Ecto neural progenitor cell (in vitro differentiated cells): ENCODE measurements around the gene LPAR3.

Source experiments
- DNase-seq: peaks from one replicate; pipeline ENCODE4 v3.0.0-alpha.2; 2018; ENCODE audit warnings: low spot score

The LPAR3 gene

DNA sequence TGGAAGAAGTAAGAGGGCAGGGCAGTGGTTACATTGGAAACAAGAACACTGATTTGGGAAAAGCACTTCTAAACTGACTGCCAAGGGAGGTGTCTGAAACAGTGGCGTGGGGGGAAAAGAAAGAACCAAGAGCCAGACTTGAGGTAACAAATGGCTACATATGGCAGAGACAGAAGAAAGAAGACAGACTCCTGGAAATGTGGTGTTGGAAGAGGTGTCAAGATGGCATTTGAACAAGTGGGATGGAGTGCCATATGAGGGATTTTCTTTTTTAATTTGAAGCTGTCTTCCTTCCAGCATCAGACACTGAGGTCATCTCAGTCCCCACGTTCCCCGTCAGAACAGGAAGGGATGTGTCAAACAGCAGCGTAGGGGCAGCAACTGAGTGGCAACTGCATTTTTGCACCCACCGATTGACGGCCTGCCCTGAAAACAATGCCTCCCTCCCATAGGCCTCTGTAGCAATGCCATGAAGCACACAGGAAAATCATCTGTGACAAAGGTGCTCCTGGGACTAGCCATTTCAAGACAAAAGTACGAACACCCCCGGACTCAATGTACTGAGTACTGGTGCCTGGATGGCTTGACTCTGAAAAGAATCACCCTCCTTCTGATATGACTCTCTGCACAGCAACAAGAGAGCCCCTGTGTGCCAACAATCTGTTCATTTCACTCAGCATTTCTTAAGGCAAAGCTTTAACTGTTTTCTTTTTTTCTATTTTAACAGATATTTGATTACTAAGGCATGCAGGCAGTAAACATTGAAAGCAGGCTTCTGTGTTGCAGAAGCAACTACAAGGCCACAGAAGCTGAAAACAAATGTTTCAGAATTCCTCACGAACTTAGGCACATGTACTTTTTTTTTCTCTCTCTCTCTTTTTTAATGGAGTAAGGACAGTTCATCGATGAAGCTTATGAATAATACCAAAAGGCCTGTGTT lies 37.0 kb downstream of the LPAR3 start:
- no peak for DNase-seq

DNA sequence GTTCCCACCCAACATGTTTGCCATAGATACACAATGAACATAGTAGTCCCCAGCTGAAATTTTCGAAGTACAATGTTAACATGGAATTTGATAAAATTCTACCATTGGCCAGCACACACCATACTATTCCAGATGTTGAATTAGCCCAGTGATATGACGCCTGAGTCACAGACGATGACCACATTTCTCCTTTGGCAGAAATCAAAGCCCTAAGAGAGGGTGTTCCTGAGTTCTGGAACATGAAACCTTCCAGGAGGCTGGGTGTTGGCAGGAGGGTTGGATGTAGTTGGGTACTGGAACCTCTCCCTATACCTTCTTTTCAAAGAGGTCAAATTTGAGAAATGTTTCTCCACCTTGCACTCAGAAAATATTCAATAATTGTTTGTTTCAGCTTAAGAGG lies 37.8 kb downstream of the LPAR3 start:
- no peak for DNase-seq

DNA sequence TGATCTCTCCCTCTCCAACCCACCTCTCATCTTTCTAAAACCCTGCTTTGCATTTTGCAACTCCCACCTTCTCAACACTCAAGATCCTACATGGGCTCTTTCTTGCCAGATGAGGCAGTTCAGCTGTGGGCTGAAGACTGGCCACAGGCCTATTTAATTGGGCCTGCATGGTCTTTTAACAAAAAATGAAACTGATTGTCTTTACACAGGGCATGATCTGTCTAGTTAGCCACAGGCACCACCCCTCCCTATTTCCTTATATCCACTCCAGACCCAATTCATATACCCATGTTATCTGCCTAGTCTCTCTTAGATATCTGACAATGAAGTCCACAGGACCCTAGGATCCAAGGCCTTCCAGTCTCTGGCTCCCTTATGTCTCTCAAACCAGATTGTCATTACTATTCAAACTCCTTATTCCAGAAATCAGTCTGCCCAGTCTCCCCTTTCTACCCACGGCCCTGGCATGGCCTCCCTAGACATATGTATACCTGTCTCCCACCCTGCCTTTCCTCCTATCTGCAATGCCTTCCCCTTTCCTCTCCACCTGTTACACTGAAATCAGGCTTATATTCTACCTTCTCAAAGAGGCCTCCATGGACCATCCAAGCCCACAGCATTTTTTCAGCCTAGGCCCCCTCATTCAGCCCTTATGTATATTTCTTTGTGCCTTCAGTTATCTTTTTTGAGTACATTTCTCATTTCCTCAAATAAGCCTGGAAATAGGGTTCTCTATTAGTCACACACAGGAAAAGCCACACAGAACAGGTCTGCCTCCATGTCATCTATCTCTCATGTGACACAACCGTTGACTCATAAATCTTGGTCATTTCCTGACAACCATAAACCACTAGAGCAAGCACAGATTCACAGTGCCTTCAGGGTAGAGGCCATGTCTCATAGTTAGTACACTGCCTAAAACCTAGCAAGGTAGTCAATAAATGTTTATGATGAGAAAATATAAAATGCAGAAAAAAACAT lies 39.0 kb downstream of the LPAR3 start:
- no peak for DNase-seq

DNA sequence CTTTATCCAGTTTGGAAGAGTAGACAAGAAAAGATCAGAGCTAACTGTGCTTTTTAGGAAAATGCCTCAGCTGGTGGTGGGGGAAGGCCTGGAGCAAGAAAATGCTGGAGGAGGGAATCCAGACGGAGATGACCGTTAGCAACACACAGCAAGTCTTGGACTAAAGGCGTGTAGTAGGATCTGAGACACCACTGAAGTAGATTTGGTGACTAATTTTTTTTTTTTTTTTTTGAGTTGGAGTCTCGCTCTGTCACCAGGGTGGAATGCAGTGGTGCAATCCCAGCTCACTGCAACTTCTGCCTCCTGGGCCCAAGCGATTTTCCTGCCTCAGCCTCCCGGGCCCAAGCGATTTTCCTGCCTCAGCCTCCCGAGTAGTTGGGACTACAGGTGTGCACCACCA lies 41.2 kb downstream of the LPAR3 start:
- DNase-seq = no peak

DNA sequence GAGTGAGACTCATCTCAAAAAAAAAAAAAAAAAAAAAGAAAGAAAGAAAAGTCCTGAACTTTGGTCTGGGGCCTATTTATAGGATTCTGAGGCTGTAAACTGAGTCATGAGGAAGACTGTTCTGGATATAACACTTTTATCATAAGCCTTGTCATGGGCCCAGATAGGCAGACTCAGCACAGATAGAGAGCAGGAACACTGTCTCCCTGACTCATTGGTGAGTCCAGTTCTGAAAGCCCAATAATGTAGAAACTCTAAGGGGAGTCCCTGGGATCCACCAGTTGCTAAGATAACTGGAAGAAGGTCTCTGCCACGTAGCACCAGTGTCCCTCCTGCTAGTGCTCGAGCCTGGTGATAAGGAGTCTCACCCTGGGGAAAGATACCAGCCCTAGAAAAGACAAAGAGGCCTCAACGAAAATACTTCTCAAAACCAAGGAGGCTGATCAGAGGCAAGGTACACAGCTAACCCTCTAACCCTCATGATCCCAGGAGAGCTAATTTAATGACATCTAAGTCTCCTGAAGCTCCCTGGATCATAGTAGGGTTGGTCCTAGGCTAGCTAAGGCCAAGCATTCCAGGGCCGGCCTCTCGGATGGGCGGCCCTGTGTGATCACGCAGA lies 43.5 kb downstream of the LPAR3 start:
- no peak for DNase-seq

DNA sequence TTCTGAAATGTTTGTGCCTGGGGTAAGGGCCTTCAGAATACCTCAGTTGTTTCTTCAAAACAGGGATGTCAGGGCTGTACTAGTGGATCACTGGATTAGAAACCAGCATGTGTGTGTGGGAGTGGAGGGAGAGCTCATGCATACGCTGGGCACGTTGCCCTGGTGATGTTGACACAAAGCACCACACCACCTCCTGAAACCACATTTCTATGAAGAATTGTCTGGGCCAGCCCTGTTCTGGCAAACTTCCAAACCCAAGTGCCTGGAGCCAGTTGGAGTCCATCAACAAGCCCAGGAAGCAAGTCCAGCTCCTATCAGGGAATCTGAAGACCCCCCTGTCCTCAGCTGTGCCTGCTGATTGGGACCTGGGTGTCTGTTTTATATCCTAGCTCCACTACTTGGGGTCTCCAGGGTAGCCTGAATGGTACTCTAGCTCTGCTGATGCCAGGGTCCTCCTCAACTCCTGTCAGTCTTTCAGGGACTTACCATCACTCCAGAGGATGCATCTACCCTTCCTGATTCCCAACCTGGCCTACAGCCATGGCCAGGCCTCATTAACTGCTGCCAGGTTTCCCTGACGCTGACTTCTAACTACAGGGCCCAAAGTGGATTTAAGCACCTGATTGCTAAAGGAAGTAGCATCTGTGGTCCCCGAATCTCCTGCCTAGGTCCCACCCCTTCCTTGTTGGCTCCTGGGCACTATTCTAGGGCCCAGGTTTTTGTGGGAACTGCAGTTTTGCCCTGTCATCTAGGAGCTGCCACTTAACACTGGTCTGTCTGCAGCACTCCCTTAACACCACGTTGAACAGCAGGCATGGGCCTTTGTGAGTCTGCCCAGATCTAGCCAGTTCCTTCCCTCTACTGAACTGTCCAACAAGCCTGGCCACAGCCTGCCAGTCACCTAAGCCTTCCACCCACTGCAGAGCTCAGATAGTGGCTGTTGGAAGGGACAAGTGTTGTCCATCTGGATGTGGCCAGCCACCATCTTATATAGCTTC lies 45.5 kb downstream of the LPAR3 start:
- DNase-seq = no peak

DNA sequence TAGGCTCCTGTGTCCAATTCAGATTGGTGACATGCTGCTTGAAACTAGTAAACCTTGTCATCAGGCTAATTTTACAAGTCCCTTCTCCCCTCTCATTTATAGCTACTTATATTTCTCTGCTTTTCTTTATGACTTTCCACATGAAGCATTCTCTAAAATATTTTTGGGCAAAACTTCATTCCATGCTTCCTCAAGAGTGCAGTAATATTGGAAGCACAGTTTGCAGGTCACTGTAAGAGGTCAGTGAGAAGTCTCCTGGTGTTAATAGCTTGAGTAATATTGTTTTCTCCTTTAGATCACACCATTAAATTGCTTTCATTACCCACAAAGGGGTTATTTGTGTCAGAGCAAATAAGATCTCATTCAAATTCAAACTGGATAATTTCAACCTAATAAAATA lies 46.6 kb downstream of the LPAR3 start:
- DNase-seq = no peak

DNA sequence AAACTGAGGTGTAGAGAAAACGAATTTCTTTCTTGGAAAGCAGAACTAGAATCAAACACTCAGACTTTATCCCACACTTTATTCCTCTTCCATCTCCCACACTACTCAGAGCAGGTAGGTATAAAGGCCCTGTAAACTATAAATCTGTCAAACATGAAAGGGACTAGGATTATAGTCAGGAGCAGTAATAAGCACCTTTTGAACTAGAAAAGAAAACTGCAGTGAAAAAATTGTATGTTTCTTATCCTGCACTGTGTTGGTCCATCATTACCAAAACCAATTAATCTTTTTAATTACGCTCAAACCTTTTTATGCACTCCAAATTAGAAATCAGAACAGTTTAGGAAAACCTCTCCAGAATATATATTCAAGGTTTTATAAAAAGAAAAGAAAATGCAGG lies 47.6 kb downstream of the LPAR3 start:
- DNase-seq = no peak

DNA sequence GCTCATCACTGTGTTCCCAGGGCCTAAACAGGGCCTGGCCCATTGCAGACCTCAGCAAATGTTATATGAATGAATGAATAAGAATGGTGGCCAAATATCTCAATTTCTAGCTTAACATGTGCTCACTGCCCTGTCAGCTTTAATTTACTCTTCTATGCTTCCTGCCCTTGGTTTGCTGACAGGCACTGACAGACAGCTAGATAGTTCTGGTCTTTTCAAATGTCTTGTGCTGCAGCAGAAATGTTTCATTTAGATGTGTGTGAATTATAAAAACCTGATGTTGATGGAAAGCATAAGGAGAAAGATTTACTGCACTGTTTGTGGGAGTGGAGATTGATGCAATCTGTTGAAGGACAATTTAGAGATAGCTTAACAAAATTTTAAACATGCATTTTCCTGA lies 48.9 kb downstream of the LPAR3 start:
- DNase-seq = no peak

DNA sequence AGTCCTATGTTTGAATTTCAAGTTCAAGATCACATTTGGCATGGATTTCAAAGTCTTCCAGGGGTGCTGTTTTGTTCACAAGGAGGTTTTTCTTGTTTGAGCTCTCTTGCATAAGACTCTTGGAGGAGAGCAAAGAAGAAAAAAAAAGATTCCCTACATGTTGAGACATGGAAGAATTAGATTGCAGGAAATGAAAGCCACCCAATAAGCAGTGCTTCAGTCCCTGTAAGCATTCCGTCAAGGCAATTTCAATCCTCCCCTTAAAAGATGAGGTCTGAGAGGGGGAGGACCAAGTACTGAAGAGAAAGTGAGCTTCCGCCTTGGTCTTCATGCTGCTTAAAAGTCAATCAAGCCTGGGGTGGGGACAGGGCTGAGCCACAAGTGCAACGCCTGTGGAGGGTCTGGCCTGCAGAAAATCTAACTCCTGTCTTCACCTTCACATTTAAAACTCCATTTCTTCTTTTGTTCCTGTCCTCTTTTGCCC lies 50.2 kb downstream of the LPAR3 start:
- no peak for DNase-seq

DNA sequence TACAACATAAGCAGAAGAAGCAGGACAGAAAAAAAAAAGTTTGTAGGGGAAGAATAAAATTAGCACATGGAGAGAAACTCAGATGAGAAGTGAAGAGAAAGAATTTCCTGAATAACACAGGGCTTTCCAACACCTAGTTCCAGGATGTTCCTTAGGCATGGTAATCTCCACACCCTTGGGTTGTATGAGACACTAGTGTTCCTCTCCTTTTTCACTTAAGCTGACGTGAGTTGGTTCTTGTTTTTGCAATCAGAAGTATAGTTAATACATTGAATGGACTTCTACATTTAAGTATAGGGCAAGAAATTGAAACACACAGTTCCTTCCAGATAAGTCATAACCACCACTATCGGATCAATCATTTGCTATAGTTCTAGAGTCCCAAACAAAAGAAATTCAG lies 51.0 kb downstream of the LPAR3 start:
- DNase-seq = no peak

DNA sequence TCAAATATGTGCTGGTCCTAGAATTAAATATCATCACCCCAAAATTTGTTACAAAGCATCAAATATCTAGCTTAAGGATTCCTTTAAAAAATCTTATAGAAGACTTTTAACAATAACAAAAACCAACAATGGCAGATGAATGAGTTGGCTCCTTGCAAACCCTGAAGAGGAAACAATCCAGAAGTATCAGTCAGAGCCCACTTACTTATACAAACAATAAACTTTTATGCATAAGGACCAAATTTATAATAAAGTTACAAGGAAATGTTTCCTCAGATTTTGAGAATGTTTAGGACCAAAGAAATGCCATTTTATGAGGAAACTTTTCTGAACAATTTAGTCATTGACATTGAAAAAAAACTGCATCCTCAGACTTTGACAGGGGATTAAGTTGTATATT lies 52.7 kb downstream of the LPAR3 start:
- no peak for DNase-seq

DNA sequence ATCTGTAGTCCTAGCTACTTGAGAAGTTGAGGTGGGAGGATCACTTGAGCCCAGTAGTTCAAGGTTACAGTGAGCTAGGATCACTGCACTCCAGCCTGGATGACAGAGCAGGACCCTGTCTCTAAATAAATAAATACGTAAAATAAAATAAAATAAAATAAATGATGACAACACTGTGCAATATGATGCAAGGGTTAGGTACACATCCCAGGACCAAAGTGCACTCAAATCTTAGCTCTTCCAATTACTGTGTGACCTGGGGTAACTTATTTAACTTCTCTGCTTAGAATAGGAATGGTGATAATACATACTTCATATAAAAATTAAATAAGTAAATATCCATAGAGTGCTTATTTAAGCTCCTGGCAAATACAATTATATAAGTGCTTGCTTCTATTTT lies 53.5 kb downstream of the LPAR3 start:
- DNase-seq = no peak

DNA sequence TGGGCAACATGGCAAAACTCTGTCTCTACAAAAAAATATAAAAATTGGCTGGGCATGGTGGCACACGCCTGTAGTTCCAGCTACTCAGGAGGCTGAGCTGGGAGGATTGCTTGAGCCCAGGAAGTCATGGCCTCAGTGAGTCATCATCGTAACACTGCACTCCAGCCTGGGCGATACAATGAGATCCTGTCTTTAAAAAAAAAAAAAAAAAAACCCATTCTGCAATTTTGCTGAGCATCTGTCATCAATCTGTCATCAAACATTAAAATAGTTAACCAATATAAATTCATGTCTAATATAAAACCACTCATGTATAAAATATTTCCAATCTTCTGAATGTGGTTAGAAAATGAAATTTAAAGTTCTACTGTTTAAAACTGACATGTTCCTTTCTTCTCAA lies 56.9 kb downstream of the LPAR3 start:
- no peak for DNase-seq

DNA sequence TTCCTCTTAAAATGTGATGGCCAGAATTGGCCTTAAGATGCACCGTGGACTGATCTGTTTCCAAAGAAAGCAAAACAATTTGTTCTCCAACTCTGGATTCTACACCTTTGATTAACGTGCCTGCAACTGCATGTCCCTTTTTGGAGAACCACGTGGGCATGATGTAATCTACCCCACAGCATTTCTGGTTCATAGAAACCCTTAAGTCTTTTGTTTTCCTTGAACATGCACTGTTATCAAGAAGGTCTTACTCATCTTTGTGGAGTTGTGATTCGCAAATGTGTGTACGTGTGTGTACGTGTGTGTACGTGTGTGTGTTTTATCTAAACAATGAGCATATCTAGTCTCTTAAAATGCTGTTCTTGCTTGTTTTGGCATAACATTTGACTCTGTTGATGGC lies 57.8 kb downstream of the LPAR3 start:
- DNase-seq = no peak

DNA sequence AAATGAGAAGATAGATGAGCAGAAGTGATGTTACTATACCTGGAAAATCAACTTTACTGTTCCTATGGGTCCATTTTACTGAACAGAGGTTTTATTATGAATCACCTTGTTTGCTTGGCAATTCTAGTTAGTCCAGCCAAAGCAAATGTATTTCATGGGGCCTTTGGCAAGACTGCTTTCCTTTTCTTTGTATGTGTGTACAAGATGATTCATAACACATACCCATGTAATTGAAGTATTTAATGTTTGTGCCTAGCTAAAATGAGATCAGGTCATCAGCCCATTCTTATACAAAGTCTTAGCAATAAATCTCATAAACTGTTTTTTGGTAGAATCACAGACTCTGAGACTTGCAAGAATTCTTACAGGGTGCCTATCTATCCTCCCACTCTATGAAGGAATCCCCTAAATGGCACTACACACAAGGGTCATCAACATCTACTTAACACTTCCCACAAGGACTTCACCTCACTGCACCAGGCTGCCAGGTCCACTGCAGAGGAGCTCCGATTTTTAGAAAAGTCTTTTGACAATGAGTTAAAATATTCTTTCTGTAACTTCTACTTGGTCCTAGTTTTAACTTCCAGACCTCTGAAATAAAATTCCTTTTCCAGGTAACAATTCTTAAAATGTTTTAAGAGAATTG lies 58.5 kb downstream of the LPAR3 start:
- DNase-seq = no peak

DNA sequence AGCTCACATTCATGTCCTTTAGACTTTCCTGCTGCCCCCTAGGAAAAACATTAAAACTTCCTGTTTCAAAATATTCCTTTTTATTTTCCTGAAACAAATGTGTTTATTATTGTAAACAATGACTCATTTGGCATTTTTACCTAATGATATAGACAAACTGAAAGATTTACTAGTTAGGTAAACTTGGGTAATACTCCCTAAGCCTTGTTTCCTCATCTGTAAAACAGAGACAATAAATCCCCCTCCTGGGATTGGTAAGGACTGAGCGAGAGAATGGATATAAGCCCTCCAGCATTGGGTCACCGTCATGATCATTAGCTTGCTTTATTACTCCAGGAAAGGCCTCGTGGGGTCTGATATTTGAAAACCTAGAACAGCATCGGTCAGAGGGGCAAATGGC lies 59.8 kb downstream of the LPAR3 start:
- DNase-seq = no peak

DNA sequence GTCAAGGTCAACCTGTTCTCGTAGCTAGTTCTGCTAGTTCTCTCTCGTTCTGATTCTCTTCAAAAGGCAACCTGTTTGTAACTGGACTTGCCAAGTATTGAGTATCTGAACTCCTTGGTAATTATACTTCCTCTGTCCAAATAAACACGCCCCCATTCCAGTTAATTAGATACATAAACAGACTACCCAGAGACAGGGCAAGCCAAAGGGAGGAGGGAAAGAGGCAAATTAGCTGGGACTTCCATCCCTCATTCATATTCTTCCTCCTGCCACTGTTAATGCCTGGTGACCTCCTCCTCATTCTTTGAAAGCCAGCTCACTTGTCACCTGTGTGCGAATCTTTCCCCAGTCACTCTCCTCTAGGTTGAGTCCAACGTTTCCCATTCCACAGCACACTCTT lies 62.9 kb downstream of the LPAR3 start:
- no peak for DNase-seq

DNA sequence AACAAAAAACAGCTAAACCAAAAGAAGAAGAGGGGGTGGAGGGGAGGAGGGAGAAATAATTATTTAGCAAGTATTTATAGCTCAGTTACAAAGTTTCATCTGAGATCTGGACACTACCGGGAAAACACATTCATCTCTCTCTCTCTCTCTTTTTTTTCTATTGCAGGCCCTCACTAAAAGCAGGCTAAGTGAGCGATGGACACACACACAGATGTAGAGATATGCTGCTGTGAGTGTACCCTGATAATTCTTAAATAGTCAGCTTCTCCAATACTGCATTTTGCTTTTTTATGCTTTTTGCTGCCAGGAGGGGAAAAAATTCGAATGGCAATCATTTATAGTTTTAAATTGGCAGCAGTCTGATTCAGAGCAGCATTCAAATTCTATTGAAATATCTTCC lies 65.0 kb downstream of the LPAR3 start:
- DNase-seq = no peak

DNA sequence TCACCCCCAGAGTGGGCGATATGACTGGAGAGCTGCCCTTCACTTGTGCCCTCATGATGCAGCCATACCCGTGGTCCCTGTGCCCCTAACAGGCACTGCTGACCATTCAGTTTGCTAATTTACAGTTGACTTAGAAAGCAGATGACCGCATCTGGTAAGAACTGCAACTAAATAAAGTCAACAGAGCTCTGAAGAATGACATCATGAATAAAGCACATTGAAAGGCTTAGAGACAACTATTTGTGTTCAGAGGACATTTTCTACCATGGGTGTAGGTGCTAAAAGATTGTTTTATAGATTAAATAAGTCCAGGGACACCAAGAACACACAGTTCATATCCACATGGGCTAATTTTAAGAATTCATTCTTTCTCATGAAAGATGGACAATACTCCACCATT lies 65.5 kb downstream of the LPAR3 start:
- no peak for DNase-seq

DNA sequence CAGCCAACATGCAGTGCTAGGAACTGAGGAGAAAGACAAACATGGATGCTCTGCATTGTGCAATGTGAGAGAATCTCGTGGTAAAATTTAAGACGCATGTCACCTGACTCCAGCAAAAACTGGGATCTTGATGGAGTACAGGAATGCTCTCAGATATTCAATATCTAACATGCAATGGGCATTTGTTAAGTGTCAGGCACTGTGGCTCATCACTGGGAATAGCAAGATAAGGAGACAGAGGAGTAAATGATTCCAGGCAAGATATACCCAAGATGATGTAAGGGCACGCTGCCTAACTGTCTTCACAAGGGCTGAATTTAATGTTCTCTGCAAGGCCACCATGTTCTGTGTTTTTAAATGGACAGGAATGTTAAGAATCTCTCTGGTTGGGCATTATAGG lies 67.8 kb downstream of the LPAR3 start:
- DNase-seq = no peak
